ENCODE data around the gene CLMN. TPM values are rescaled to one million over a fixed set of nuclear protein-coding genes. Genes with fewer than 3 reads are reported as not detected.

Gene CLMN
- total and polyA plus RNA-seq, 2 donors (not counting 3 experiments of a cell fraction or from before 2014, with no cell fraction given): 0.72 to 9.6 TPM

- Histone ChIP-seq H3K4me1 (ENCODE audit: control insufficient read depth, extremely low read depth, insufficient read depth, low read length) (no peaks in the 10 kb centered on the region), H2AFZ (ENCODE audit: low read depth, low read length) (no peak overlapping the region), H3K36me3 (ENCODE audit: control insufficient read depth in 2 of 2, extremely low read depth in 1 of 2, insufficient read depth in 2 of 2, low read length in 2 of 2) (no peaks in the 10 kb centered on the region), H4K20me1 (replicated peaks; ENCODE audit: control insufficient read depth, extremely low read depth, insufficient read depth, low read length) (no peaks in the 10 kb centered on the region), H3K9me1 (replicated peaks; ENCODE audit: control insufficient read depth, extremely low read depth, insufficient read depth, low read length) (no peaks in the 10 kb centered on the region), H3K27me3 (ENCODE audit: control insufficient read depth in 2 of 2, insufficient read depth in 2 of 2, low read length in 2 of 2) (no peaks in the 10 kb centered on the region), H3K4me3 (replicated peaks in 1 of 3; ENCODE audit: insufficient read depth in 1 of 3, low read depth in 1 of 3, low read length in 3 of 3) (no peak overlapping the region), H3K27ac (ENCODE audit: insufficient read depth, low read depth, low read length) (no peak overlapping the region), H3K9me3 (replicated peaks; ENCODE audit: control insufficient read depth, insufficient read depth, low read length) (no peaks in the 10 kb centered on the region), H3K4me2 (ENCODE audit: insufficient read depth, low read length) (no peak overlapping the region), H3K79me2 (ENCODE audit: control insufficient read depth, insufficient read depth, low read length) (no peaks in the 10 kb centered on the region), H3K9ac (replicated peaks; ENCODE audit: extremely low read depth, insufficient read depth, low read length) (no peak overlapping the region)
- DNase-seq (ENCODE audit: low read depth, low spot score): no peak
- FAIRE-seq: no peak
- dilution Hi-C loops (cut with MboI; ENCODE audit: extremely low pct_ligation_motif_present, low sequenced_read_pairs): no loop called here
- intact Hi-C loops (cut with micrococcal nuclease): no loop called here
- no TSS peak for BruUV-seq (replicated peaks)
- POLR2A ChIA-PET: no interaction called here
- TF ChIP-seq CTCF (IDR thresholded peaks at IDR 0.05; ENCODE audit: extremely low read depth in 1 of 2, insufficient read depth in 1 of 2, low read depth in 1 of 2, low read length in 2 of 2) (no peak), JUN (IDR thresholded peaks at IDR 0.05; ENCODE audit: borderline replicate concordance, insufficient read depth, insufficient read length, low read depth) (no peak), GATA2 (IDR thresholded peaks at IDR 0.05; ENCODE audit: insufficient read depth, insufficient read length, low read depth, low read length) (no peak)
- CTCF ChIA-PET: interaction anchor here (1.1 to 1.3 kb wide), 3 partner anchors 9 to 167 kb away, joined by 4 read pairs; no protein-coding TSS in a partner anchor
Observed at GRCh38 chr14:95341115-95341514, 21.4 kb upstream of the CLMN start.

GRCh38 chr14:95340201-95340697 lies 20.5 kb upstream of the CLMN start:
- no peak overlapping the region for H3K4me2 ChIP-seq (ENCODE audit: insufficient read depth, low read length)

More at GRCh38 chr14:95340201-95340697, 20.5 kb upstream of the CLMN start:
- ChIA-PET CTCF (interaction anchor here (1.1 to 1.3 kb wide), 3 partner anchors 9 to 166 kb away, joined by 4 read pairs; no protein-coding TSS in a partner anchor), POLR2A (no interaction called here)
- H2AFZ ChIP-seq (ENCODE audit: low read depth, low read length): no peak overlapping the region
- no peaks in the 10 kb centered on the region for H3K9me1 ChIP-seq (replicated peaks; ENCODE audit: control insufficient read depth, extremely low read depth, insufficient read depth, low read length)
- no peaks in the 10 kb centered on the region for H3K9me3 ChIP-seq (replicated peaks; ENCODE audit: control insufficient read depth, insufficient read depth, low read length)
- intact Hi-C loops (cut with micrococcal nuclease): no loop called here
- H4K20me1 ChIP-seq (replicated peaks; ENCODE audit: control insufficient read depth, extremely low read depth, insufficient read depth, low read length): no peaks in the 10 kb centered on the region
- no peak overlapping the region for H3K9ac ChIP-seq (replicated peaks; ENCODE audit: extremely low read depth, insufficient read depth, low read length)
- no TSS peak for BruUV-seq (replicated peaks)
- no peak for DNase-seq (ENCODE audit: low read depth, low spot score)
- no peak for FAIRE-seq
- H3K4me1 ChIP-seq (ENCODE audit: control insufficient read depth, extremely low read depth, insufficient read depth, low read length): no peaks in the 10 kb centered on the region
- H3K36me3 ChIP-seq (ENCODE audit: control insufficient read depth in 2 of 2, extremely low read depth in 1 of 2, insufficient read depth in 2 of 2, low read length in 2 of 2): no peaks in the 10 kb centered on the region
- TF ChIP-seq EZH2 (IDR thresholded peaks at IDR 0.05; ENCODE audit: borderline replicate concordance, low read depth, low read length, severe bottlenecking) (no peak), MAX (IDR thresholded peaks at IDR 0.05; ENCODE audit: insufficient read depth, insufficient read length) (no peak)
- H3K4me3 ChIP-seq (replicated peaks in 1 of 3; ENCODE audit: insufficient read depth in 1 of 3, low read depth in 1 of 3, low read length in 3 of 3): no peak overlapping the region
- no peaks in the 10 kb centered on the region for H3K79me2 ChIP-seq (ENCODE audit: control insufficient read depth, insufficient read depth, low read length)
- no peak overlapping the region for H3K27ac ChIP-seq (ENCODE audit: insufficient read depth, low read depth, low read length)
- H3K27me3 ChIP-seq (ENCODE audit: control insufficient read depth in 2 of 2, insufficient read depth in 2 of 2, low read length in 2 of 2): no peaks in the 10 kb centered on the region
- dilution Hi-C loops (cut with MboI; ENCODE audit: extremely low pct_ligation_motif_present, low sequenced_read_pairs): no loop called here
